Lower leg skin (tissue), 3 donors: Measurements from ENCODE around the gene SEMG1.

ENCODE experiments used
- CTCF ChIP-seq, 3 donors: fragments of 450-650 bp; IDR thresholded peaks; one replicate each; pipeline ENCODE4 v1.5.1; 2016; ENCODE audit warnings: antibody characterized with exemption in 3 of 3, mild to moderate bottlenecking in 3 of 3, moderate library complexity in 2 of 3
- POLR2A ChIP-seq, 2 donors: fragments of 450-650 bp; IDR thresholded peaks; one replicate each; pipeline ENCODE4 v1.6.1; 2016 to 2017; ENCODE audit warnings: antibody characterized with exemption in 2 of 2, mild to moderate bottlenecking in 1 of 2, moderate library complexity in 1 of 2

- TF ChIP-seq CTCF (IDR thresholded peaks at IDR 0.05) (no peak), POLR2A (IDR thresholded peaks at IDR 0.05) (no peak)
Measured at GRCh38 chr20:45223136-45223535, 16.3 kb downstream of the SEMG1 start.
